ENCODE results near the gene GSTA3.

- no peak for TF ChIP-seq EZH2 (IDR thresholded peaks at IDR 0.05; ENCODE audit: low read length, unreplicated experiment)
- TF ChIP-seq CTCF (conservative IDR thresholded peaks at IDR 0.05; ENCODE audit: low read depth, low read length), result no peak
- TF ChIP-seq EZH2phosphoT487 (IDR thresholded peaks at IDR 0.05; ENCODE audit: borderline replicate concordance, low read length), result no peak
Observed at GRCh38 chr6:52946306-52946705, 36.8 kb upstream of the GSTA3 start.

All from PC-3 (cell line).